GM19372 (cell line): ENCODE results near the gene NES.

ENCODE experiments used
- ATAC-seq: cut with Tn5 transposase; IDR thresholded peaks from one replicate; pipeline ENCODE4 v1.9.1; 2021; ENCODE audit warnings: mild to moderate bottlenecking, low read depth, moderate library complexity; ENCODE audit not compliant: unreplicated experiment

The NES gene

GRCh38 chr1:156664767-156665411 lies 12.3 kb downstream of the NES start:
- ATAC-seq: no peak

- no peak for ATAC-seq
Observed at GRCh38 chr1:156664046-156664766, 13.0 kb downstream of the NES start.

- no peak for ATAC-seq
Observed at GRCh38 chr1:156663178-156663577, 14.0 kb downstream of the NES start.

GRCh38 chr1:156662800-156663055 lies 14.5 kb downstream of the NES start:
- ATAC-seq: no peak

- ATAC-seq: no peak
Observed at GRCh38 chr1:156662005-156662799, 15.0 kb downstream of the NES start.

GRCh38 chr1:156660752-156661112 lies 16.5 kb downstream of the NES start:
- ATAC-seq: no peak

- peak; percentile 60 for ATAC-seq
Observed at GRCh38 chr1:156659988-156660751, 17.0 kb downstream of the NES start.

- ATAC-seq: no peak
Observed at GRCh38 chr1:156659661-156659987, 17.6 kb downstream of the NES start.

- no peak for ATAC-seq
Observed at GRCh38 chr1:156658945-156659574, 18.1 kb downstream of the NES start.

GRCh38 chr1:156658496-156658895 lies 18.7 kb downstream of the NES start:
- ATAC-seq: no peak

- no peak for ATAC-seq
Observed at GRCh38 chr1:156657741-156658319, 19.4 kb downstream of the NES start.

- ATAC-seq: no peak
Observed at GRCh38 chr1:156656806-156657740, 20.1 kb downstream of the NES start.

- no peak for ATAC-seq
Observed at GRCh38 chr1:156655904-156656516, 21.2 kb downstream of the NES start.

GRCh38 chr1:156655151-156655903 lies 21.9 kb downstream of the NES start:
- no peak for ATAC-seq

GRCh38 chr1:156654700-156655099 lies 22.5 kb downstream of the NES start:
- no peak for ATAC-seq

- no peak for ATAC-seq
Observed at GRCh38 chr1:156652992-156653355, 24.2 kb downstream of the NES start.

GRCh38 chr1:156652131-156652991 lies 24.8 kb downstream of the NES start:
- no peak for ATAC-seq
